ENCODE measurements around the gene RNF183.

DNA sequence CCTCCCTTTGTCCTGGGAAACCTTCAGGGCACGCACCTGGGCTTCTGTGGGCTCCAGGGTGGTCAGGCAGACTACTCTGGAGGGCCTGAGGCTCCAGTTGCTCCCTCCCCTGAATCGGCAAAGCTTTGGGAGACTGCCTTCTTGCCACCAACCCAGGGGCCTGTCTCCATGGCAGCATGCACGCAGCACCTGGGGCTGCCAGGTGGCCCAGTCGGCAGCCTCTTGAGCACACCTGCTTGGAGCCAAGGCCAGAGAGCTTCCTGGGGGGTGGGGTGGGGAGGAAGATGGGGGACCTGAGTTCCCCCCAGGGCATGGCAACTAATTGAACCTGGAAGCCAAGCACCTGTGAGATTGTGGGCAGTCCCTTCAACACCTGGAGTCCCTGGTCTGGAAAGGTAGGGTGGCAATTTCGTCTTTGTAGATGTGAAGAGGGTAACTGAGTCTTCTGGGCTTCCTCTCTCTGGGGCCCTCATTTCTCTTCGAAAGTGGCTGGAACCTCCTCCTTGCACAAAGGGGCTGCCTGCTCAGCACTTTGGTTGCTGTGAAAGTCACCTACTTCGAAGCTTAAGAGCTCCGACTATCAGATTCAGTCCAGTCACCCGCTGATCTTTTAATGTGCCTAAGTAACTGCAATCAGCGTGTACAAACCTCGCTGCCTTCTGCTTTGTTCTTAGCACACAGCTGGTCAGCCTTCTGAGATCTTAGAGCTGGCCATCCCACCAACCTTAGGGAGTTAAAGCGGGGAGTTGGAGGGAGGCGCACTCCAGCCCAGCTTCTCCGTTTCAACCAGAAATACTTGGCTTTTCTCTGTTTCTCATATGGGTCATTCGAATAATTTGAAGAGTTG is 4.0 kb downstream of the RNF183 start:
- TF ChIP-seq CTCF (conservative IDR thresholded peaks at IDR 0.05) = no peak
- TF ChIP-seq ZFX (IDR thresholded peaks at IDR 0.05) = no peak

Data from C4-2B (cell line).